Occipital lobe (tissue), 2 donors: ENCODE results near the gene MME. TPM values are rescaled to one million over a fixed set of nuclear protein-coding genes. Genes with fewer than 3 reads are reported as not detected.

ENCODE experiments used
- DNase-seq: peaks from one replicate; lab custom pipeline; 2025; lab: John Stamatoyannopoulos, UW
- total RNA-seq: library from RNA; depleted of rRNA; stranded (reverse); fragments of >200 nt; gene quantifications from one replicate; pipeline ENCODE4 v1.2.3, GENCODE V29; 2014

MME gene
- total RNA-seq, 1 donor from 2014 or later: 7.2 TPM

- DNase-seq: no peak
Measured at GRCh38 chr3:155138677-155139076, 58.6 kb downstream of the MME start.

DNA sequence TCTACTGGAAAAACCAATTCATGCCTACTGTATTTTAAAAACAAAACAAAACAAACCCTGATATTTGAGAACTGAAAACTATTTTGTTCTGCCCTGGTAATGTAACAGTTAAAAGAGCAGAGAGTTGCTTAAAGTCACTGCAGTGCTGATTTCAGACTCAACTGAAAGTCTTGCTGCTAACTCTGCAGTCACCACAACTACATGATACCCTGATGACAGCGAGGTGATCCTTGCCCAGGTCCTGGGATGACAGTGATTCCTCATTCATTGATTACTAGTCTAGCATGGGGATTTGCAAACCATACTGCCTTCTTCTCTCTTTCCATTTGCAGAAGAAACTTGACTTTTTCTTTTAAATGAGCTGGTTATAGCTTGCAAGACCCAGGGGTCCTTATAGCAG lies 67.5 kb downstream of the MME start:
- DNase-seq: no peak

DNA sequence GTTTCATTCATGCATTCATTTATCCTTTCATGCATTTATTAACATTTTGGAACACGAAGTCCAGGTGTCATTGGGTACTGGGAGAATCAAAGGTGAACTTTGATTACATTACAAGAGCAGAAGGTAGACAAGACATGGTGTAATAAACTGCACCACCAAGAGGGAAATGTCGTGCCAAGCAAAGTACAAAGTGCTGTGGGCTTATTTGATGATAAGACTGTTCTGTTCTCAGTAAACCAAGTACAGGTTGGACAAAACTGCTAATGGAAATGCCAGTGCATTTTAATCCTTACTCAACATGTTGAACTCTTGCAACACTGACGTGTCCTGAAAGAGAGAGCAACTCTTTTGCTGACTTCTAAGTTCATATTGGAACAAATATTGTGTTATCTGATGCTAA lies 69.4 kb downstream of the MME start:
- no peak for DNase-seq

- no peak for DNase-seq
Measured at GRCh38 chr3:155153242-155154186, 73.4 kb downstream of the MME start.

DNA sequence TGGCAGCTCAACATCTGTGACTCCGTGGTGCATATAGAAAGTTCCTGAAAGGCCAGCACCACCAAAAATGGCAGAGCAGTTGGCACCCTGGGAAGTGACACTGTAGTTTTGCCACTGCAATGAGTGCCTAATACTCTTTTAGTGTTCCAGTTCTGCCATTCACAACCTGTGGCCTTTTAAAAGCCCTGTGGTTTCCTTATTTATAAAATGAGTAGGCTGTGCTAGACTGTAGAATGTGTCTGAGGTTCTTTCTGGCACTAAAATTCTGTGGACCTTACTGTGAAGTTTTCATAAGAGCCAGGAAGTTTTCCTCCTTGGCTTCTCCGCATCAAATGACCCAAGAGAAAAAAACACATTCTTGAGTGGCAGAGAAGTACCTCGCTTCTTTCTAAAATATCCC lies 74.1 kb downstream of the MME start:
- DNase-seq: no peak

GRCh38 chr3:155158346-155159037 lies 78.4 kb downstream of the MME start:
- no peak for DNase-seq

- DNase-seq: no peak
Measured at GRCh38 chr3:155159301-155159700, 79.2 kb downstream of the MME start.

- DNase-seq: no peak
Measured at GRCh38 chr3:155161640-155162292, 81.6 kb downstream of the MME start.

- DNase-seq: no peak
Measured at GRCh38 chr3:155164306-155164705, 84.2 kb downstream of the MME start.

DNA sequence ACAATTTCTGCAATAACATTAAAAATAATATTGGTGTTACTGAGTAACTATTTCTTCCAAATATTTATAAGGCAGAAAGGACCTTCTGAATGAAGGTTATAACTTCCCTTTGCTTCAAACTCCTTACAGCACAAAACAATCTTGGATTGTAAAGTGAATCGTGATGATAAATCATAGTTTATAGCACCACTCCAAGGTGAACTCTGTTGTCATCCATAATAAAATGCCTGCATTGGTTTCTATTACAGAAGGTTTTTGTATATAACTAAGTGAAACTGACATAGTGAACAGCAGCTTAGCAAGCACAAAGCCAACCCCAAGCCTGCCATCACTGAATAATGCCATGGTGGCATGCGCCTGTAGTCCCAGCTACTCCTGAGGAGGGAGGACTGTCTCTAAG lies 86.3 kb downstream of the MME start:
- DNase-seq: no peak

DNA sequence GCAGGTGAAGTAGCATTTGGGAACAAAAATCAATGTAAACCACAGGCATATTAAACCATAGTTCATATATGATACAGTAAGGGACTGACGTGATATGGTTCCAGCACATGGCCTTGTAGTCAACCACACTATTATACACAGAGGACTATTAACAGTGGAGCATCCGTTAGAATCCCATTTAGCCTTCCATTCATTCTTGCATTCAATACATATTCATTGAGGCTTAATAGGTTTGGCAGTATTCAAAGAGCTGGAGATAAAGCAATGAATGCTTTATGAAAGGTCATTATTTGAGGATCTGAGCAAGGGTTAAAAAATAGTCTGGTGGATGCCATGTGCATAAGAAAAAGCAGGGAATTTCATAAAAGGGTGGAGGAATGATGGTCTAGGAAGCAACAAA lies 89.1 kb downstream of the MME start:
- DNase-seq: no peak

GRCh38 chr3:155173771-155174170 lies 93.7 kb downstream of the MME start:
- DNase-seq: no peak

DNA sequence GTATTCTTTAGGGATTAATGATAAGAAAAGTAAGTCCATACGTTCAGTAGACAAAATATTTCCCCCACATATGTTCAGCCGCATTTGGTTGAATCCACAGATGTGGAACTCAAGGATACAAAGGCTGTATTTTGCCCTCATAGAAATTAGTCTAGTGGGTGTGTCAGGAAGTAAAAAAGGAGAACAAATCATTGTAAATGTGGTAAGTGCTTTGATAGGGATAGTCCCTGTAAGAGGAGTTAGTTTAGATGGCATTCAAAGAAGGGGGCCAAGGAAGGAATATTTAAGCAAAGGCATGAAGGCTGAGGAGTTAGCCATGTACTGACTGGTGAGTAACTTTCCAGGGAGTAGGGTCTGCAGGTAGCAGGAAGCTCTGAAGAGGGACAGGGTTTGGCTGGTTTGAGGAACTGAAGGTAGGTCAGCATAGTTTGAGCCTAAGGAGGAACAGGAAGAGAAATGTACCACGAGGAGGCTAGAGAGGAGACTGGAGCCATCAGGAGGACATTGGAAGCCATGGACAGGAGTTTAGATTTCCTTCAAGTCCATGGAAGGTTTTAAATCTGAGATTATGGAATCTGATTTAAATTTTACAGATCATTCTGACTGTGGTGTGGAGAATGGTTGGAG lies 98.8 kb downstream of the MME start:
- no peak for DNase-seq

DNA sequence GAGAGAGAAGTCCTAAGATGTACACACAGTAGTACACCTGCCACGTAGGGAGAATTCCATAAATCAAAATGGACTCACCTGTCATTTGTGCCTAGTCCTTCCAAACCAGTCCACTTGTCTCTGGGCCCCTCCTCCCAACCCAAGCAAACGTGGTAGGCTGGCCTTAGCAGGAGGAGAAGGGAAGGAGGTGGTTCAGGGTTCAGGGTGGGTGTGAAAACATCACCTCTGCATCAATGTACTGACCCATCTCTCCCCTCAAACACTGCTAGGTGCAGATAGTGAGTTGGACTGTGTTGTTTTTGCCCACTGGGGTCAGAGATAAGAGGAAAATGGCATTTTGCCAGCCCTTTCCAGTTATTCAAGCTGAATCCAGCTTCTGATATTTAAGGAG lies 99.3 kb downstream of the MME start:
- DNase-seq: no peak

- no peak for DNase-seq
Measured at GRCh38 chr3:155179966-155180757, 100.0 kb downstream of the MME start.

DNA sequence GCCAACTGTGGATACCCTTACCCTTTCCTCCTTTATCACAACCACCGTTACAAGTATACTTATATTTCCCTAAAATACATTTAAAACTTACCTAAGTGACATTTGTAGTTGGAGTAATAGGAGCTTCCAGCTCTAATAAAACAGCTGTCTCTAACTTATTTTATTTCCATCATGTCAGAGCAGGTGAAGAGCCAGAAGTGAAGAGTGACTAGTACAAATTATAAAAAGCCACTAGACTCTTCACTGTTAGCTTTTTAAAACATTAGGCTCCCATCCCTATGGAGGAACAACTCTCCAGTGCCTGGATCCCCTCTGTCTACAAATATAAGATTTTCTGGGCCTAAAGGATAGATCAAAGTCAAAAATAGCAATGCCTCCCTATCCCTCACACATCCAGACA lies 102.3 kb downstream of the MME start:
- DNase-seq: no peak

- DNase-seq: no peak
Measured at GRCh38 chr3:155184011-155184410, 103.9 kb downstream of the MME start.

GRCh38 chr3:155185631-155186071 lies 105.5 kb downstream of the MME start:
- no peak for DNase-seq

DNA sequence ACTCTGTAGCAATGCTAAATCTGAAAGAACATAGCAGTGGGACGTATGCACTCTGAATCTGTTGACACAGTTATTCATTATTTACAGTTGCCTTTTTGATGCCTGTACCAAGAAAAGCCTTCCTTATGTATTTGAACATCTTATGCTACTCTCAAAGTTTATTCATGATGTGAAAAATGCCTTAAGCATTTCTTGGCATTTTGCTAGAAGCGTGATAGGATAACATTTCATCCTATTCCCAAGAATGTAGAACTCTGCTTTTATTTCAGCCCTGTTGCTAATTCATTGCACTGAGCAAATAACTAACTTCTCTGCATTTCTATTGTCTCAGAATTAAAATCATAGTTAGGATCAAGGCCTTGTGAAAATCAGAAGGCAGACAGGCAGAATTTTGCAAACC lies 107.9 kb downstream of the MME start:
- DNase-seq: no peak

DNA sequence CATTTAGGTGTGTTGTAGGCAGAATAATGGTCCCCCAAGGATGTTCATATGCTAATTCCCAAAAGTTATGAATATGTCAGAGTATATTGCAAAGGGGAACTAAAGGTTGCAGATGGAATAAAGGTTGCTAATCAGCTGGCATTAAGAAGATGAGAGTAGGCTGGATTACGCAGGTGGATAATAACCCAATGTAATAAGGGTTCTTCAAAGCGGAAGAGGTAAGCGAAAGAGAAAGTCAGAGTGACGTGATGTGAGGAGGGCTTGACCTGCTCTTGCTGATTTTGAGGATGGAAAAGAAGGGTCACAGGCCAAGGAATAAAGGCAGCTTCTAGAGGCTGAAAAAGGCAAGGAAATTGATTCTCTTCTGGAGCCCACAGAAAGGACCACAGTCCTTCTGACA lies 109.4 kb downstream of the MME start:
- no peak for DNase-seq

GRCh38 chr3:155190691-155191090 lies 110.6 kb downstream of the MME start:
- DNase-seq: no peak
